Heart left ventricle (tissue), 16 donors: ENCODE data around the gene CIRBP. TPM values are rescaled to one million over a fixed set of nuclear protein-coding genes. Genes with fewer than 3 reads are reported as not detected.

Source experiments
- ATAC-seq, 4 donors: fragments of 200-7000 bp; cut with Tn5 transposase; one replicate each; pipeline ENCODE4 v1.9.1; 2020 to 2022; ENCODE audit warnings: moderate library complexity in 4 of 4, mild to moderate bottlenecking in 3 of 4, moderate number of reproducible peaks in 1 of 4
- DNase-seq, 5 donors: peaks; one replicate each; pipeline ENCODE4 v3.0.0-alpha.2; 2020
- H3K27ac ChIP-seq, 12 donors: fragments of 200-600 bp; sonication (generic) in 4 of 12; one replicate each; pipeline versions ENCODE4 v1.5.0 to v1.8.0; 2016 to 2022; ENCODE audit warnings: mild to moderate bottlenecking in 2 of 12
- H3K27me3 ChIP-seq, 9 donors: fragments of 200-600 bp; sonication (generic) in 2 of 9; one replicate each; pipeline versions ENCODE4 v1.5.1 to v1.8.0; 2016 to 2022; ENCODE audit warnings: mild to moderate bottlenecking in 3 of 9
- H3K36me3 ChIP-seq, 9 donors: fragments of 200-600 bp; sonication (generic) in 2 of 9; one replicate each; pipeline versions ENCODE4 v1.5.0 to v1.8.0; 2018 to 2022; ENCODE audit warnings: mild to moderate bottlenecking in 2 of 9
- H3K4me1 ChIP-seq, 12 donors: fragments of 200-600 bp; sonication (generic) in 4 of 12; one replicate each; pipeline versions ENCODE4 v1.5.0 to v1.8.0; 2016 to 2022; ENCODE audit warnings: mild to moderate bottlenecking in 3 of 12
- H3K4me3 ChIP-seq, 12 donors: fragments of 200-600 bp; sonication (generic) in 4 of 12; one replicate each; pipeline versions ENCODE4 v1.5.0 to v1.8.0; 2017 to 2022; ENCODE audit warnings: mild to moderate bottlenecking in 9 of 12, moderate library complexity in 4 of 12
- H3K9me3 ChIP-seq, 12 donors: fragments of 200-600 bp; sonication (generic) in 4 of 12; one replicate each; pipeline versions ENCODE4 v1.5.0 to v1.8.0; 2016 to 2022; ENCODE audit warnings: mild to moderate bottlenecking in 1 of 12
- CTCF ChIP-seq, 12 donors: fragments of 200-600 bp; sonication (generic) in 4 of 12; IDR thresholded peaks; one replicate each; pipeline versions ENCODE4 v1.5.0 to v1.8.0; 2018 to 2022; ENCODE audit warnings: antibody characterized with exemption in 12 of 12, mild to moderate bottlenecking in 5 of 12
- POLR2A ChIP-seq, 2 donors: fragments of 450-650 bp; IDR thresholded peaks; one replicate each; pipeline ENCODE4 v1.6.1; 2017; ENCODE audit warnings: antibody characterized with exemption in 2 of 2, mild to moderate bottlenecking in 2 of 2, moderate library complexity in 2 of 2
- WGBS, 4 donors: extraction: QIAGEN DNeasy Blood & Tissue Kit in 2 of 4; methylation state at CpG; one replicate each; pipeline versions ENCODE4 v1.1.5 to v1.1.7; 2013 to 2018; 5-methylcytosine and 5-hydroxymethylcytosine counted together
- intact Hi-C, 10 donors: fragments of 100-400 bp; cut with DNase I; formaldehyde crosslinking; loops; one replicate each; pipeline versions ENCODE4 v1.11.1 to v1.14.2; 2022
- long read RNA-seq, 3 donors: library from polyadenylated mRNA; unstranded; transcript quantifications; one replicate each; pipeline ENCODE4 v2.0.0, GENCODE V29; 2020 to 2021
- polyA plus RNA-seq, 2 donors: library from polyadenylated mRNA; stranded (reverse); fragments of 200-250 nt; gene quantifications; one replicate each; pipeline ENCODE4 v1.2.3, GENCODE V29; 2013
- total RNA-seq, 9 donors: library from RNA; depleted of rRNA in 2 of 9; stranded (reverse); fragments of >200 nt in 2 of 9; fragmentation: NEBNext Ultra II Directional in 3 of 9; extraction: Animal tissue kit (Norgen Biotek cat#: 25700) in 3 of 9; gene quantifications; one replicate each; pipeline versions ENCODE4 v1.1.0 to v1.2.4, GENCODE V29; 2016 to 2023
- donor health status: ischemic (EF 13 %, LVEDD 7.1; RV severe dilation, severe dysfunction).
- donor health status: healthy with polysubstance abuse.
- donor health status: DM: no; HTN: yes; CAD: no.
- donor health status: DM: no; HTN: no; CAD: no.
- donor health status: ischemic (EF 25% LVEDD 6.9; RV normal size, moderate dysfunction).
- donor health status: ischemic (EF 25% LVEDD 5.7; RV mildly dilated, moderate dysfunction).
- donor health status: healthy.
- donor health status: DM: yes; HTN: yes; CAD: no.
- donor health status: ischemic (EF 35%, LVEDD 5.7; RV mildly dilated, moderate dysfunction).
- donor health status: nonischemic (EF 11% LVEDD 7.7; RV severe dilation, severe dysfunction).
- donor health status: DM: yes; HTN: yes; CAD: no.
- donor health status: PGD.
- donor health status: ischemic (EF 29% LVEDD 5.4; RV normal size, mild dysfunction).
- donor health status: nonischemic (EF 23%, LVEDD 6.1; RV moderate dilation, normal function).

The CIRBP gene
- 100 to 1,000 TPM; 149 to 425 (median 269) TPM for total RNA-seq
- polyA plus RNA-seq: 100 to 1,000 TPM; 217 to 282 TPM
- long read RNA-seq, donor 1, transcript CIRBP-246 (6 exons, 1,043 nt): minor isoform, 10 of 248 reads
- long read RNA-seq, donor 1, transcript CIRBP-201 (7 exons, 1,328 nt): major isoform, 162 of 248 reads
- long read RNA-seq, donor 1, transcript CIRBP-245 (2 exons, 1,044 nt): minor isoform, 9 of 248 reads
- long read RNA-seq, donor 1, partial matches to known transcripts: 11 of 248 reads
- long read RNA-seq, donor 1, other reads (novel, unspliced or antisense): 48 of 248 reads
- long read RNA-seq, donor 2, transcript CIRBP-201 (7 exons, 1,328 nt): major isoform, 994 of 1,250 reads
- long read RNA-seq, donor 2, transcript CIRBP-245 (2 exons, 1,044 nt): minor isoform, 12 of 1,250 reads
- long read RNA-seq, donor 2, transcript CIRBP-246 (6 exons, 1,043 nt): minor isoform, 36 of 1,250 reads
- long read RNA-seq, donor 2, transcript CIRBP-204 (7 exons, 870 nt): minor isoform, 16 of 1,250 reads
- long read RNA-seq, donor 2, partial matches to known transcripts: 35 of 1,250 reads
- long read RNA-seq, donor 2, other reads (novel, unspliced or antisense): 138 of 1,250 reads
- long read RNA-seq, donor 3, transcript CIRBP-245 (2 exons, 1,044 nt): minor isoform, 5 of 121 reads
- long read RNA-seq, donor 3, transcript CIRBP-246 (6 exons, 1,043 nt): minor isoform, 5 of 121 reads
- long read RNA-seq, donor 3, transcript CIRBP-201 (7 exons, 1,328 nt): major isoform, 72 of 121 reads
- long read RNA-seq, donor 3, partial matches to known transcripts: 16 of 121 reads
- long read RNA-seq, donor 3, other reads (novel, unspliced or antisense): 21 of 121 reads

GRCh38 chr19:1269065-1269477 is at the start of gene CIRBP:
Gene CIRBP (plus strand): TSS chr19:1269332. CDS start chr19:1270934, 1,602 bp downstream.
- Histone ChIP-seq H3K4me3 (peak within 1 kb of the TSS; percentile 5 to 92 (median 72)), H3K27me3 (no peaks in the 10 kb centered on the region), H3K36me3 (peaks cover 2 to 42% (median 38%) of the 10 kb centered on the region in 9 donors), H3K4me1 (peaks cover 9 to 86% (median 81%) of the 10 kb centered on the region in 12 donors), H3K27ac (peak within 1 kb of the TSS; percentile 92 to 100 (median 98)), H3K9me3 (no peaks in the 10 kb centered on the region)
- intact Hi-C loops: loop anchor here in 1 of 10 donors (1.0 kb wide), 1 partner anchor 21 kb away; the partner anchor contains the start of gene MIDN
- DNase-seq: peak; percentile 100
- 0 to 1% (median 0%) methylated on average over 26 to 50 of the region's 50 CpGs for WGBS, 4 donors
- ATAC-seq: peak; percentile 69 to 85 (median 78)
- TF ChIP-seq CTCF (IDR thresholded peaks at IDR 0.05) (peak in 2 of 12 donors; percentile 11 to 15), POLR2A (IDR thresholded peaks at IDR 0.05) (peak; percentile 99 to 100)

GRCh38 chr19:1219786-1220476 is 49.2 kb upstream of the CIRBP start:
- H3K36me3 ChIP-seq: peaks cover 0 to 52% (median 45%) of the 10 kb centered on the region in 9 donors
- intact Hi-C loops: loop anchor here in 2 of 10 donors (2.0 kb wide), 1 partner anchor 21 kb away; the partner anchor contains the start of gene ATP5F1D (in 2 of the 2)
- no peaks in the 10 kb centered on the region for H3K27me3 ChIP-seq
- no peaks in the 10 kb centered on the region for H3K9me3 ChIP-seq
- DNase-seq (peak in 1 of 5 donors; percentile 57), ATAC-seq (no peak)
- WGBS, 4 donors: 87 to 94% (median 89%) methylated on average over 16 to 19 of the region's 19 CpGs
- TF ChIP-seq CTCF (IDR thresholded peaks at IDR 0.05) (no peak), POLR2A (IDR thresholded peaks at IDR 0.05) (no peak)
- peak overlapping the region in 6 of 12 donors; percentile 18 to 96 (median 64) for H3K27ac ChIP-seq
- no peak overlapping the region for H3K4me3 ChIP-seq
- peaks cover 13 to 82% (median 62%) of the 10 kb centered on the region in 12 donors for H3K4me1 ChIP-seq

- DNase-seq (peak in 1 of 5 donors; percentile 53), ATAC-seq (no peak)
- Histone ChIP-seq H3K27ac (peak overlapping the region in 4 of 12 donors; percentile 18 to 96 (median 40)), H3K27me3 (no peaks in the 10 kb centered on the region), H3K4me1 (peaks cover 13 to 77% (median 57%) of the 10 kb centered on the region in 12 donors), H3K36me3 (peaks cover 0 to 56% (median 51%) of the 10 kb centered on the region in 9 donors), H3K4me3 (no peak overlapping the region), H3K9me3 (no peaks in the 10 kb centered on the region)
- intact Hi-C loops: loop anchor here in 1 of 10 donors (2.0 kb wide), 1 partner anchor 20 kb away; the partner anchor contains the start of gene ATP5F1D
- TF ChIP-seq POLR2A (IDR thresholded peaks at IDR 0.05): no peak
- peak in 1 of 12 donors; percentile 11 for TF ChIP-seq CTCF (IDR thresholded peaks at IDR 0.05)
- 81 to 87% (median 86%) methylated on average over 17 to 33 of the region's 33 CpGs for WGBS, 4 donors
Observed at GRCh38 chr19:1220477-1220930, 48.6 kb upstream of the CIRBP start.
